ENCODE data around the gene CLDN20.

- TF ChIP-seq, protein P1, sequence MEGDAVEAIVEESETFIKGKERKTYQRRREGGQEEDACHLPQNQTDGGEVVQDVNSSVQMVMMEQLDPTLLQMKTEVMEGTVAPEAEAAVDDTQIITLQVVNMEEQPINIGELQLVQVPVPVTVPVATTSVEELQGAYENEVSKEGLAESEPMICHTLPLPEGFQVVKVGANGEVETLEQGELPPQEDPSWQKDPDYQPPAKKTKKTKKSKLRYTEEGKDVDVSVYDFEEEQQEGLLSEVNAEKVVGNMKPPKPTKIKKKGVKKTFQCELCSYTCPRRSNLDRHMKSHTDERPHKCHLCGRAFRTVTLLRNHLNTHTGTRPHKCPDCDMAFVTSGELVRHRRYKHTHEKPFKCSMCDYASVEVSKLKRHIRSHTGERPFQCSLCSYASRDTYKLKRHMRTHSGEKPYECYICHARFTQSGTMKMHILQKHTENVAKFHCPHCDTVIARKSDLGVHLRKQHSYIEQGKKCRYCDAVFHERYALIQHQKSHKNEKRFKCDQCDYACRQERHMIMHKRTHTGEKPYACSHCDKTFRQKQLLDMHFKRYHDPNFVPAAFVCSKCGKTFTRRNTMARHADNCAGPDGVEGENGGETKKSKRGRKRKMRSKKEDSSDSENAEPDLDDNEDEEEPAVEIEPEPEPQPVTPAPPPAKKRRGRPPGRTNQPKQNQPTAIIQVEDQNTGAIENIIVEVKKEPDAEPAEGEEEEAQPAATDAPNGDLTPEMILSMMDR (IDR thresholded peaks at IDR 0.05) = no peak
- TF ChIP-seq POLR2A (IDR thresholded peaks at IDR 0.05) = no peak
Observed at GRCh38 chr6:155247618-155248007, 16.2 kb upstream of the CLDN20 start.

Measured in heart left ventricle (tissue), 13 donors.